Erythroblast (primary cell): ENCODE data around the gene SEC31A.
"Not testable (repeated sequence)": the region's sequence is repeated elsewhere in the genome, so short reads cannot be mapped to it uniquely, and the experiment has no call there.

Experiments
- DNase-seq, 2 experiments: peaks; one replicate each; lab custom pipeline; 2025; lab: John Stamatoyannopoulos, UW
- GATA1 ChIP-seq: IDR thresholded peaks from 2 replicates; pipeline ENCODE4 v1.6.1; 2011; ENCODE audit warnings: low read depth, mild to moderate bottlenecking, control low read depth, low read length, moderate library complexity
- POLR2A ChIP-seq: IDR thresholded peaks from 2 replicates; pipeline ENCODE4 v1.6.1; 2011; ENCODE audit warnings: mild to moderate bottlenecking, low read length

SEC31A gene, protein sequence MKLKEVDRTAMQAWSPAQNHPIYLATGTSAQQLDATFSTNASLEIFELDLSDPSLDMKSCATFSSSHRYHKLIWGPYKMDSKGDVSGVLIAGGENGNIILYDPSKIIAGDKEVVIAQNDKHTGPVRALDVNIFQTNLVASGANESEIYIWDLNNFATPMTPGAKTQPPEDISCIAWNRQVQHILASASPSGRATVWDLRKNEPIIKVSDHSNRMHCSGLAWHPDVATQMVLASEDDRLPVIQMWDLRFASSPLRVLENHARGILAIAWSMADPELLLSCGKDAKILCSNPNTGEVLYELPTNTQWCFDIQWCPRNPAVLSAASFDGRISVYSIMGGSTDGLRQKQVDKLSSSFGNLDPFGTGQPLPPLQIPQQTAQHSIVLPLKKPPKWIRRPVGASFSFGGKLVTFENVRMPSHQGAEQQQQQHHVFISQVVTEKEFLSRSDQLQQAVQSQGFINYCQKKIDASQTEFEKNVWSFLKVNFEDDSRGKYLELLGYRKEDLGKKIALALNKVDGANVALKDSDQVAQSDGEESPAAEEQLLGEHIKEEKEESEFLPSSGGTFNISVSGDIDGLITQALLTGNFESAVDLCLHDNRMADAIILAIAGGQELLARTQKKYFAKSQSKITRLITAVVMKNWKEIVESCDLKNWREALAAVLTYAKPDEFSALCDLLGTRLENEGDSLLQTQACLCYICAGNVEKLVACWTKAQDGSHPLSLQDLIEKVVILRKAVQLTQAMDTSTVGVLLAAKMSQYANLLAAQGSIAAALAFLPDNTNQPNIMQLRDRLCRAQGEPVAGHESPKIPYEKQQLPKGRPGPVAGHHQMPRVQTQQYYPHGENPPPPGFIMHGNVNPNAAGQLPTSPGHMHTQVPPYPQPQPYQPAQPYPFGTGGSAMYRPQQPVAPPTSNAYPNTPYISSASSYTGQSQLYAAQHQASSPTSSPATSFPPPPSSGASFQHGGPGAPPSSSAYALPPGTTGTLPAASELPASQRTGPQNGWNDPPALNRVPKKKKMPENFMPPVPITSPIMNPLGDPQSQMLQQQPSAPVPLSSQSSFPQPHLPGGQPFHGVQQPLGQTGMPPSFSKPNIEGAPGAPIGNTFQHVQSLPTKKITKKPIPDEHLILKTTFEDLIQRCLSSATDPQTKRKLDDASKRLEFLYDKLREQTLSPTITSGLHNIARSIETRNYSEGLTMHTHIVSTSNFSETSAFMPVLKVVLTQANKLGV

GRCh38 chr4:82890901-82891706 lies at the start of gene SEC31A:
Gene SEC31A, minus strand, starts transcription at chr4:82891153. Its CDS starts 9,217 bp downstream, at chr4:82881936.
- TF ChIP-seq GATA1 (no peak), POLR2A (peak; percentile 95)
- DNase-seq: peak; percentile 96 to 97

- no peak for DNase-seq
- no peak for TF ChIP-seq POLR2A
- TF ChIP-seq GATA1: no peak
Observed at GRCh38 chr4:82939414-82939813, 48.5 kb upstream of the SEC31A start.

- no peak for TF ChIP-seq GATA1
- TF ChIP-seq POLR2A: no peak
Observed at GRCh38 chr4:82934441-82934840, 43.5 kb upstream of the SEC31A start.

DNA sequence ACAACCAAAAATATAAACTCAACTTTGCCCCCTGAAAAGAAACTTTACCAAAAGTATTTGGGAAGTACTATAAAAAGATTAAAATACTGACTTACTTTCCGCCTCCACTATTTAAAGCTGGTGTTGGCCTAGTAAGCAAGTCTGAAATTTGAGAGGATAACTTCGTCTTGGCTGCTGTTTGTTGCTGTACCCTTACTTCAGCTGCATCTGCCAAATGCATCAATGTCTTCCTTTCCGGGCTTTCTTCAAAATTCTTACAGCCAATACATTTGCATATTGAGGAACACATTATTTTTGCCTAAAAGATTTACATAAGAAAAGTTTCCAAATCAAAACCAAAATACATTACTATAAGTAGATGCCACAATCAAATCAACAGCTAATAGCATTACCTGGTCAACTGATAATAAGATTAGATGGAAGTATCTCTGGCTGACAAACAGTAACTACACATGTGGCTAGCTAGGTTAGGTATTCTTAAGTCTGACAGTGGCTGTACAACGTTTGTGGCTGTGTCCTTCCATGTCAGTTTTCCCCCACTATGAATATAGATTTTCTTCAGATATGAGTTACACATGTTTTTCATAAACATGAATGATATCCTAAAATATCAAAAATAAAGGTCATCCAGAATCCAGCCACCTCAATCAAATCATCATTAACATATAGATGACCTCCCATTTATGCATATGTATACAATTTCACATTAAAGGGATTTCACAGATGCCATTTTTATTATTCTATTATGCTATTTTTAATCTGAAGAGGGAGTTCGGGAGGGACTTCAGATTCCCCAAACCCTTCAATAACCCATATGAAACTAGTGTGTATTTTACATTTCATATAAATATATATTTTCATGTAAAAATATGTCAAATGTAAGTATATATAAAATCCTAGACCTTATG lies 40.1 kb upstream of the SEC31A start:
- no peak for DNase-seq
- TF ChIP-seq GATA1 (no peak), POLR2A (no peak)

More at GRCh38 chr4:82934441-82934840, 43.5 kb upstream of the SEC31A start:
- no peak for DNase-seq

- no peak for DNase-seq
- TF ChIP-seq GATA1 (no peak), POLR2A (no peak)
Observed at GRCh38 chr4:82921795-82922194, 30.8 kb upstream of the SEC31A start.

GRCh38 chr4:82919386-82919785 lies 28.4 kb upstream of the SEC31A start:
- DNase-seq: no peak
- TF ChIP-seq GATA1 (no peak), POLR2A (no peak)

GRCh38 chr4:82918091-82918490 lies 27.1 kb upstream of the SEC31A start:
- no peak for DNase-seq
- no peak for TF ChIP-seq GATA1

- not testable (repeated sequence) for DNase-seq
Observed at GRCh38 chr4:82913968-82914367, 23.0 kb upstream of the SEC31A start.

GRCh38 chr4:82913305-82913704 lies 22.4 kb upstream of the SEC31A start:
- TF ChIP-seq POLR2A (no peak), GATA1 (no peak)
- DNase-seq: no peak

DNA sequence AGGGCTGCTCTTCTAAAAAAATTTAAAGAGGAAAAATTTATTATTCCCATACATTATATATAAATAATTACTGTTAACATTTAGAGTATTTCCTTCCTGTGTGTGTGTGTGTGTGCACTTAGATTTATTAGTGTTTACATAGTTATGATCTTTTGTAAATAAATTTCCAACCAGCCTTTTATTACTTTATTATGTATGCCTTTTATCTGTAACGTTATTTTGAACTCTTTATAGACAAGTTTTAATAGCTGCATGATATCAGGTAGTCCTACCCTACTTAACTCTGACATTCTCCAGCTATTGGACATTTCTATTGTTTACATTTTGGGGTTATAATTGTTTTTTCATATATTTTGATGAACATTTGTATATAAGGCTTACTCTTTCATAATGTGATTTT lies 18.4 kb upstream of the SEC31A start:
- no peak for TF ChIP-seq POLR2A
- no peak for TF ChIP-seq GATA1
- no peak for DNase-seq

- TF ChIP-seq GATA1: no peak
- no peak for TF ChIP-seq POLR2A
- DNase-seq: no peak
Observed at GRCh38 chr4:82906469-82906868, 15.5 kb upstream of the SEC31A start.

DNA sequence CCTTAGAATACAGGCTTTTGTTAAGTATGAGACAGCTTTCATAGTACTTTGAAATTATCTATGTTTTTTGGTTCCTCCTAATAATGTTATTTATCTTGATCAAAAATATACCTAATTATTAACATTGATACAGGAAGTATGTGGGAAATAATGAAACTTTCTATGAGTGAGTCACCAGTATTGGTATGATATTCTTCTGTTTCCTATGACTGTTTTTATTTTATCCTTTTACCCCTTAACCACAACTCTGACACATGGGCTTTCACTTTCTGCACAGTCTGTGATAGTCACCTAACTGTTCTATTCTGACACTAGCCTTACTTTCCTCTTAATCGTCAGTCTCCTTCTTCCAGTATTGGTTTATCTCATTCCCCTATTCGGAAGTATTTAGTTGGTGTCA lies 14.3 kb upstream of the SEC31A start:
- peak; percentile 23 to 24 for DNase-seq
- no peak for TF ChIP-seq GATA1
- TF ChIP-seq POLR2A: no peak
